ENCODE measurements around the gene DNAH14. TPM values are rescaled to one million over a fixed set of nuclear protein-coding genes. Genes with fewer than 3 reads are reported as not detected.

The DNAH14 gene
- polyA plus RNA-seq, 2 of the 4 experiments (the other 2 are of a cell fraction) = 15.9 to 35.8 TPM

- no peak for DNase-seq (ENCODE audit: low read depth in 1 of 2, low spot score in 1 of 2)
- Histone ChIP-seq H3K4me3 (no peak overlapping the region), H3K4me1 (no peaks in the 10 kb centered on the region), H3K9me3 (no peaks in the 10 kb centered on the region), H3K4me2 (no peak overlapping the region), H3K27ac (no peak overlapping the region)
- ChIA-PET POLR2A (no interaction called here), CTCF (no interaction called here)
- no peak for TF ChIP-seq USF2 (IDR thresholded peaks at IDR 0.05)
- TF ChIP-seq ZFP36 (IDR thresholded peaks at IDR 0.05; ENCODE audit: borderline replicate concordance, partially characterized antibody) = no peak
- no peak for TF ChIP-seq JUNB (IDR thresholded peaks at IDR 0.05)
- TF ChIP-seq CHD2 (IDR thresholded peaks at IDR 0.05; ENCODE audit: low read length, partially characterized antibody) = no peak
- no peak for TF ChIP-seq TP53 (CRISPR knock-in tag; IDR thresholded peaks at IDR 0.05)
- TF ChIP-seq, protein P1, sequence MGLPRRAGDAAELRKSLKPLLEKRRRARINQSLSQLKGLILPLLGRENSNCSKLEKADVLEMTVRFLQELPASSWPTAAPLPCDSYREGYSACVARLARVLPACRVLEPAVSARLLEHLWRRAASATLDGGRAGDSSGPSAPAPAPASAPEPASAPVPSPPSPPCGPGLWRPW (IDR thresholded peaks at IDR 0.05) = no peak
- no peak for TF ChIP-seq NR3C1 (IDR thresholded peaks at IDR 0.05)
- TF ChIP-seq, protein P2, sequence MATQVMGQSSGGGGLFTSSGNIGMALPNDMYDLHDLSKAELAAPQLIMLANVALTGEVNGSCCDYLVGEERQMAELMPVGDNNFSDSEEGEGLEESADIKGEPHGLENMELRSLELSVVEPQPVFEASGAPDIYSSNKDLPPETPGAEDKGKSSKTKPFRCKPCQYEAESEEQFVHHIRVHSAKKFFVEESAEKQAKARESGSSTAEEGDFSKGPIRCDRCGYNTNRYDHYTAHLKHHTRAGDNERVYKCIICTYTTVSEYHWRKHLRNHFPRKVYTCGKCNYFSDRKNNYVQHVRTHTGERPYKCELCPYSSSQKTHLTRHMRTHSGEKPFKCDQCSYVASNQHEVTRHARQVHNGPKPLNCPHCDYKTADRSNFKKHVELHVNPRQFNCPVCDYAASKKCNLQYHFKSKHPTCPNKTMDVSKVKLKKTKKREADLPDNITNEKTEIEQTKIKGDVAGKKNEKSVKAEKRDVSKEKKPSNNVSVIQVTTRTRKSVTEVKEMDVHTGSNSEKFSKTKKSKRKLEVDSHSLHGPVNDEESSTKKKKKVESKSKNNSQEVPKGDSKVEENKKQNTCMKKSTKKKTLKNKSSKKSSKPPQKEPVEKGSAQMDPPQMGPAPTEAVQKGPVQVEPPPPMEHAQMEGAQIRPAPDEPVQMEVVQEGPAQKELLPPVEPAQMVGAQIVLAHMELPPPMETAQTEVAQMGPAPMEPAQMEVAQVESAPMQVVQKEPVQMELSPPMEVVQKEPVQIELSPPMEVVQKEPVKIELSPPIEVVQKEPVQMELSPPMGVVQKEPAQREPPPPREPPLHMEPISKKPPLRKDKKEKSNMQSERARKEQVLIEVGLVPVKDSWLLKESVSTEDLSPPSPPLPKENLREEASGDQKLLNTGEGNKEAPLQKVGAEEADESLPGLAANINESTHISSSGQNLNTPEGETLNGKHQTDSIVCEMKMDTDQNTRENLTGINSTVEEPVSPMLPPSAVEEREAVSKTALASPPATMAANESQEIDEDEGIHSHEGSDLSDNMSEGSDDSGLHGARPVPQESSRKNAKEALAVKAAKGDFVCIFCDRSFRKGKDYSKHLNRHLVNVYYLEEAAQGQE (IDR thresholded peaks at IDR 0.05) = no peak
- no peak for TF ChIP-seq RFX5 (IDR thresholded peaks at IDR 0.05)
- no peak for TF ChIP-seq NPAS2 (CRISPR knock-in tag; IDR thresholded peaks at IDR 0.05; ENCODE audit: borderline replicate concordance)
- TF ChIP-seq ZC3H11A (IDR thresholded peaks at IDR 0.05) = no peak
- TF ChIP-seq CHD4 (IDR thresholded peaks at IDR 0.05; ENCODE audit: borderline replicate concordance) = no peak
- no peak for TF ChIP-seq E2F6 (IDR thresholded peaks at IDR 0.05; ENCODE audit: borderline replicate concordance, low read depth)
- FAIRE-seq = no peak
- WGBS (ENCODE audit: missing lambda C conversion rate) = 78% methylated on average over 4 of the region's 4 CpGs
- ATAC-seq = no peak
These were observed 228.8 kb downstream of the DNAH14 start for GRCh38 chr1:225158291-225158690.

- ATAC-seq = no peak
- FAIRE-seq = no peak
- no peak overlapping the region for H3K4me2 ChIP-seq
- H3K27ac ChIP-seq = no peak overlapping the region
- ChIA-PET CTCF (no interaction called here), POLR2A (no interaction called here)
- 3% methylated on average over 1 of the region's 1 CpG for WGBS (ENCODE audit: missing lambda C conversion rate)
- TF ChIP-seq RARB (CRISPR knock-in tag; IDR thresholded peaks at IDR 0.05) = no peak
- TF ChIP-seq SMC3 (IDR thresholded peaks at IDR 0.05) = no peak
- no peak for TF ChIP-seq NR3C1 (IDR thresholded peaks at IDR 0.05)
- TF ChIP-seq, protein P3, sequence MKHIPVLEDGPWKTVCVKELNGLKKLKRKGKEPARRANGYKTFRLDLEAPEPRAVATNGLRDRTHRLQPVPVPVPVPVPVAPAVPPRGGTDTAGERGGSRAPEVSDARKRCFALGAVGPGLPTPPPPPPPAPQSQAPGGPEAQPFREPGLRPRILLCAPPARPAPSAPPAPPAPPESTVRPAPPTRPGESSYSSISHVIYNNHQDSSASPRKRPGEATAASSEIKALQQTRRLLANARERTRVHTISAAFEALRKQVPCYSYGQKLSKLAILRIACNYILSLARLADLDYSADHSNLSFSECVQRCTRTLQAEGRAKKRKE (CRISPR knock-in tag; IDR thresholded peaks at IDR 0.05; ENCODE audit: low read depth) = no peak
- TF ChIP-seq BHLHE40 (IDR thresholded peaks at IDR 0.05; ENCODE audit: low read depth, low read length) = no peak
- no peak for TF ChIP-seq JUNB (IDR thresholded peaks at IDR 0.05)
- TF ChIP-seq CBX2 (IDR thresholded peaks at IDR 0.05; ENCODE audit: borderline replicate concordance, low read depth) = no peak
- TF ChIP-seq HOXB13 (CRISPR knock-in tag; IDR thresholded peaks at IDR 0.05; ENCODE audit: low read depth) = no peak
- no peak for TF ChIP-seq PBX3 (IDR thresholded peaks at IDR 0.05)
- TF ChIP-seq HEYL (CRISPR knock-in tag; IDR thresholded peaks at IDR 0.05) = no peak
- TF ChIP-seq FOSL2 (IDR thresholded peaks at IDR 0.05) = no peak
- no peak for TF ChIP-seq FOSL2 (CRISPR knock-in tag; IDR thresholded peaks at IDR 0.05)
- no peak for TF ChIP-seq RNF2 (IDR thresholded peaks at IDR 0.05; ENCODE audit: borderline replicate concordance, low read depth)
- no peak for TF ChIP-seq FOXS1 (CRISPR knock-in tag; IDR thresholded peaks at IDR 0.05)
- TF ChIP-seq EP300 (IDR thresholded peaks at IDR 0.05) = no peak
- H3K4me3 ChIP-seq = no peak overlapping the region
- no peak for DNase-seq (ENCODE audit: low read depth in 1 of 2, low spot score in 1 of 2)
- H3K4me1 ChIP-seq = no peaks in the 10 kb centered on the region
- no peaks in the 10 kb centered on the region for H3K9me3 ChIP-seq
These were observed 230.3 kb downstream of the DNAH14 start for GRCh38 chr1:225159793-225160192.

All from A549 (cell line).